ENCODE results near the gene GNAQ.

GNAQ gene

DNA sequence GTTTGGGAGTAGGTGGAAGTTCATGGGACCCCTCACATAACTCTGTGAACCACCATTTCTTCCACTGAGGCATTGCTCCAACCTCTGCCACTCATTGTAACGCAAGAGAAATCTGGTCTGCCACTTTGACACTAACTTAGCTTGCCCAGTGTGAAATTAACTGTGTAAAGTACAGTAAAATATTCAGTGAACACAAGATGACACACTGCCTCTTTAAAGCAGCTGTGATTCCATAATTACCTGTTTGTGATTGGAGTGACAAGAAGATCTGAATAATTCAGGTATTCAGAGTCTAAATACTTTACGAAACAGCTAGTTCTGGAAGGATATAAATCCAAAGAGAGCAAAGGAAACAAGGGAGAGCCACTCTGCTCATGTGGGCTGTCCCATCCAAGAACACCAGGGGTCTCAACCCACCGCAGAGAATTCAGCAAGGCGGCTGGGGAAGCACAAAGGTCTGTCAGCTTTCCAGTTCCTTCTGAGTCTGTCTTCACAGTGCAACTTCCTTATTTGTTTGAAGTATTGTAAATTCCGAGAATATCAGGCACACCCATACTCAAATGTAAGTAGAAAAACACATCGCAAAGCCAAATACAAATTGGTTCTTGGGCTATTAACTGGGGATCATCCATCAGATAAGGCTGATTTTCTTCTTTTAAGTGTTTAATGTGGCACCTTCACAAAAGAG, 86.9 kb downstream of the GNAQ start:
- peak; percentile 60 to 82 (median 76) for DNase-seq

GRCh38 chr9:77943057-77943456, 88.6 kb downstream of the GNAQ start:
- DNase-seq = no peak

DNA sequence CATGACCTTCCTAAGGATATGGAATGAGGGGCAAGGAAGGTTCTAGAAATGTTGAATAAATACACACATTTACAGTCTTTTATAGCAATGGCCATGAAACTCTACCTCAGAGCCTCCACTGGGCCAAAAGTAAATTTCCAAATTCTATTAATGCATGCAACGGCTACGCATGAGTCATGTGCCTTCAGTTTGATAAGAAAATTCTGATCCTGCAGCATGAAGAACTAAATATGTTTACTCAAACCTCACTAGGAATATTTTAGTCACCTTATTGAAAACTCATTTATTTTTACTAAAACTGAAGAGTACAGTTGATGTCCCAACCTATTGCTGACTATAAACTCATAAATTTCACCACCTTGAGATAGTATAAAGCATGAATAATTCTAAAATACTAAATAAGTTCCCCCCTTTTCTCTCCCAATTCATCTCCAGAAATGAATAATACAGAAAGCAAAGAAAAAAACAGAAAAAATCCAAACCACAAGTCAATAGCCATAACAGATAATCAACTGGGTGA, 92.4 kb downstream of the GNAQ start:
- DNase-seq = no peak

DNA sequence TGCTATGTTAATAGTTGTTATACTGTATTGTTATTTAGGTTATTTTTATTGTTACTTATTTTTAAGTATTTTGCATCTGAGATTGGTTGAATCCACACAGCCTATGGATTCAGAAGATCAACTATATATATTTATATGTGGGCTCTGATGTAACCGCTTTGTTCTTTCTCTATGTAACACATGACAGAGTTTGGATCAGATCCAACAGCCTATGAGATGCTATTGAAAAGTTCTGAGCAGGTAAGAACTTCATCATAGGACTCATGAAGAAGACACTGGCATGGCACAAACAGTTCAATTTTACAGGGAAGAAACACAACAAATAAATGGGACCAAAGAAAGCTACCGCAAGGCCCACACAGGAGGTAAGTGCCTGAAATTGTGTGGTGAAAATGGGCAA, 93.4 kb downstream of the GNAQ start:
- no peak for DNase-seq

DNA sequence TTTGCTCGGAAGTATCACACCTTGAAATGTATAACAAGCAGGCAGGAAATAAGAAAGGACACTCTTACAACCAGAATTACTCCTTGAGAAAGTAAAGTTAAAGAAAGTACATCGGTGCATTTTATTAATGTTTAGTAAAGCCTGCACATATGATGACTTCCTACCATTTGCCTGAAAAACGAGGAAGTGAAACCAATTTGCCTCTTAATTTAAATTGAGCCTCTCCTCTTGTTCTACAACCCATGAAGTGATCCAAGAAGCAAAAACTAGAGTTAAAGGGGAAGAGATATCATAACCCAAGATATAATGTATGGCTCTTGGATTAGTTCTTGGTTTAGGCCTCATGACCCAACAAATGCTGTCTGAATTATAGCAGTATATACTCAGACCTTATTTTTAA, 95.6 kb downstream of the GNAQ start:
- peak; percentile 20 to 87 (median 68) for DNase-seq

GRCh38 chr9:77935211-77935610, 96.4 kb downstream of the GNAQ start:
- DNase-seq = peak; percentile 24 to 77 (median 52)

- no peak for DNase-seq
Observed at GRCh38 chr9:77933976-77934375, 97.6 kb downstream of the GNAQ start.

GRCh38 chr9:77933019-77933418, 98.6 kb downstream of the GNAQ start:
- peak in 1 of 4 experiments; percentile 23 for DNase-seq

DNA sequence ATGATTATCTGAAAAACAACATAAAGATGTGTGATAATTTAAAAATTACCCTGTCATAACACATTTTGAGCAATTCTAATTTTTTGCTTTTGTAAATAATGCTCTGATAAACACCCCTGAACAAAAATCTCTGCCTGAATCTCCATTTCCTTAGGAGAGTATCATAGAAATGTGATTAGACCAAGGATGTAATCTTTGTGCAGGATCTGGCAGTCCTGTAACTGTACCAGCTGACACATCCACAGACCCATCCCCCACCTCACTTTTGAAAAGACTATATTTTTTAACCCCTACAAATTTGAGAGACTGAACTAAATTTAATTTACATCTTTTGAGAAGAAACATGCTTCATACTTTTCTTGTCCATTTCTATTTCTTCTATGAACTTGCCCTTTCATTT, 101.7 kb downstream of the GNAQ start:
- DNase-seq = no peak

GRCh38 chr9:77927265-77927664, 104.3 kb downstream of the GNAQ start:
- DNase-seq = no peak

DNA sequence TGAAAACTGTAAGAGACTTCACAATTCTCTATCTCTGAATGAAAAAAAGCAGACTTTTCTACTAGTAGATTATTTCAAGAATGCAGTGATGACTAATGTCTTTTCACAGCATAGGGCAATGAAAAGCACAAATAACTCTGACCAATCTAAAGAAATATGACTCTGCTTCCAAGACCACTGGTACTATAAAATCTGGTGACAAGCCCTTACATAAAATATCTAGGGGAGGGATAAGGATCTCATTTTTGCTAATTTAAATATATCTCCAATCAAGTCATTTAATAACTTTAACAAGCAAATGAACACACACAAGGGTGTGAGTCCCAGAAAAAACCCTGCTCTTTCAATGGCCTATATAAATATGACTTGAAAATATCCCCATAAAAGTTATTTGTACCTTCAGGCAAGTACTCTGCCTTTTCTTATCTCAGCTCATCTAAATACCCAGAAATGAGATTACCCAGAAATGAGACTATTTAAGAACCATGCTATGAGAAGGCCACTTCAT, 105.2 kb downstream of the GNAQ start:
- no peak for DNase-seq

GRCh38 chr9:77922591-77922990, 109.0 kb downstream of the GNAQ start:
- no peak for DNase-seq

- no peak for DNase-seq
Observed at GRCh38 chr9:77917800-77918199, 113.8 kb downstream of the GNAQ start.

GRCh38 chr9:77916820-77917219, 114.8 kb downstream of the GNAQ start:
- no peak for DNase-seq

DNA sequence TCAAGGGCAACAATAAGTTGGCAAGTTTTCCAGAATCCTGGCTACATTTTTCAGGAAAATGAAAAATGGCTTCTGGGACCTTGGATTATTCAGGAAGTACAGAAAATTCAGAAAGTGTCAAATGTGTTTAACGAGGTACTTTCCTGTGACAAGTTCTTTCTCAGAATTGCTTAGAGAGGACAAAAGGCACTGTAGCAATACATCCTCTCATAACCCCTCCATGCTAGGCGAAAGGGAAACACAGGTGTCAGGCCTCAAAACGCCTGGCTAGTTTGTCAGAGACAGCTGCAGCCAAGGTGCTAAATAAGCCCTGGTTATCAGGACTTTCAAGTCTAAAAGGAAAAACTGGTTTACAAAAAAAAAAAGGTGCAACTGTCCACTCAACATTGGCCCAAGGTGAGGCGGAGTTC, 115.2 kb downstream of the GNAQ start:
- DNase-seq = no peak

DNA sequence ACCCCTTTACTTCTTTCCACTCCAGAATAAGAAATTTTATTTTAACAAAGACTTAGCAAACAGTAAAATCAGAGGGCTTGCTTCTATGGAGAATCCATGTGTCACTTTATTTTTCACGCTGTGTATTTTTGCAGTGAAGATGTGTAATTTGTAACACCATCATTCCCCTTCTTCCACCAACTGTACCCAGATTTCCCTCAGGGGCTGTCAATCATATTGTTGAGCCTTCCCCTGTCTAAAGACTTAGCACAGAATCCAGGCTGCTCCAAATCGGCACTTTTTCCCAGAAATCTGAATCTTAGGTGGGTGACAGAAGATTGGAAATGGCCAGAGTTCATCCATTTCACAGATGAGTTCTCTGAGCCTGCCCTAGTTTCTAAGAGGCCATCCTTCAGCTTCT, 115.9 kb downstream of the GNAQ start:
- no peak for DNase-seq

GRCh38 chr9:77912895-77913693, 118.5 kb downstream of the GNAQ start:
- DNase-seq = peak; percentile 14 to 59 (median 32)

GRCh38 chr9:77911928-77912327, 119.7 kb downstream of the GNAQ start:
- DNase-seq = no peak

DNA sequence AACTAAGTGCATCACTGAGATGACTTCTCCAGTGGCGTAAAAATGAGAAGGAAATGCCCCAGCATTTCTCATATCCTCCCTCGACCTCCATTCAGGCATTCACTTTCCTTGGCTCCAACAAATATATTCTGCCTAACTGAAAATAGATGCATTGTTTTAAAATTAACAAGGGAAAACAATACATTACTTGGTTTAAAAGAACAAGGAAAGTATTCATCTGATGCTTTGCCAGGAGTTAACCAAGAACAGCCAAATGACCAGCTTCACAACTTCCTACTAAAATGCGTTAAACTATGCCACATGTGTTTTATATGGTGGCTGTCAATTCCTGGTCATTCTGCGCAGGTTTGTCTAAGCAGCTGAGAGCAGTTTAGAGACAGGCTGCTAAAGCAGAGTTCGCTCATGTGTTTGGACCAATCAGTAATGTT, 121.4 kb downstream of the GNAQ start:
- DNase-seq = peak in 3 of 4 experiments; percentile 19 to 47 (median 28)

DNA sequence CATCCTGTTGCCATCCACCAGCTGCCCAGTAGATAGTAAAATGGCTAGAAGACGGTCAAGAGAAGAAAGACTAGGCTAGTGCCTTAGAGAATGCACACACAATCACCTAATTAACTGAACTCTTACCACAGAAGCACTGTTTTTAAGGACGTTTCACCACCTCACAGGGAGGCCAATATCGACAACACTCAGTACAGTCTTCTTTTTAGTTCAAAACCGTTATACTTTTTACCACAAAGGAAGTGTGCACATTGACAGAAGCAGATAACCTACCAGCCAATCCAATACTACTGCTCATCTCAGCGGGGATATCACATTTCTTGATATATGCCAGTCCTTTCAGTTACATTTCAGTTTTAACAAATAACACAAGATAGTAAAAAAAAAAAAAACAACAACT, 122.3 kb downstream of the GNAQ start:
- DNase-seq = no peak

DNA sequence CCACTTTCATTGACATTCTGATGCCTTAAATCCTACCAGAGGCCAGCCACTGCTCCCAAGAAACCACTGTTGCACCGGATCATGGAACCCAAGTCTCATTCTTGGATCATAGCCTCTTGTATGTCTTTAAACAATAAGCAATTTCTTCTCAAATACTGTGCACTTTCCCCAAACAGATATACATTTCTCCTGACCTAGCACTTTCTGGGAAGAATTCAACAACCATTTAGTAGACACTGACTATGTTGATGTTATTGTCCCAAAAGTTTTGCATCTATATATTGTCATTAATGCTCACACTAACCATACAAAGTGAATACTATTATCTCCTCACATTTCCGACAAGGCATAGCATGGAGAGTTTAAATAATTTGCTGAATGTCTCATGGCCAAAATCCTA, 123.3 kb downstream of the GNAQ start:
- no peak for DNase-seq

GRCh38 chr9:77907585-77907984, 124.0 kb downstream of the GNAQ start:
- DNase-seq = no peak

DNA sequence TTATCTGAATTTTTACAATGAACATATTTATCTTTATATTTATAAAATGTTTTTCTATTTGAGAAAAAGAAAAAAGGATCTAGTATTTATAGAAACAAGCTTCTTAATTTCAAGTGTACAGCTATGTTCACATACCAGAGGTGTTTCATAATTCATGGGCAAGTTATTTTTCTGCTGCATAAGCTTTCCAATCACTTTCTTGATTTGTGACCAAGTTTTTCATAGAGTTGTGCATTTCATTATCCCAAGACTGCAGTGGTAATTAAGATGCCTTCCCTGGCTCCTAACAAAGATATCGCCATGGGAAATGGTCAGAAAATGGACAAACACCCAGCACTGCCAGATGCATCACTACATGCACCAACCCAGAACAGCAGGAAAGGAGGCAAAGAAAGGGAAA, 124.6 kb downstream of the GNAQ start:
- no peak for DNase-seq

All from suppressor macrophage (primary cell).